ENCODE results near the gene HCN2. TPM values are rescaled to one million over a fixed set of nuclear protein-coding genes. Genes with fewer than 3 reads are reported as not detected.
"Not testable (repeated sequence)": the region's sequence is repeated elsewhere in the genome, so short reads cannot be mapped to it uniquely, and the experiment has no call there.

Gene HCN2
- total RNA-seq, 2 donors from 2014 or later = 0.17 to 0.40 TPM

- no peak overlapping the region for H3K27ac ChIP-seq
- H3K27me3 ChIP-seq = no peaks in the 10 kb centered on the region
- H3K9me3 ChIP-seq = no peaks in the 10 kb centered on the region
- TF ChIP-seq CTCF (IDR thresholded peaks at IDR 0.05) = no peak
- H3K4me3 ChIP-seq = no peak overlapping the region
- peaks cover 12% of the 10 kb centered on the region for H3K36me3 ChIP-seq
- no peaks in the 10 kb centered on the region for H3K4me1 ChIP-seq
- H3K9ac ChIP-seq (ENCODE audit: low read depth in 2 of 2, low read length in 2 of 2) = no peak overlapping the region
- intact Hi-C loops (cut with DNase I) = loop anchor here (5.0 to 10.0 kb wide), 2 partner anchors 83 to 151 kb away; partner anchors contain the start of gene RNF126
- DNase-seq = no peak
These were observed 8.1 kb upstream of the HCN2 start for GRCh38 chr19:581399-582111.

GRCh38 chr19:582497-583197 lies 7.0 kb upstream of the HCN2 start:
- no peaks in the 10 kb centered on the region for H3K4me1 ChIP-seq
- H3K9me3 ChIP-seq = no peaks in the 10 kb centered on the region
- no peak for TF ChIP-seq CTCF (IDR thresholded peaks at IDR 0.05)
- no peak overlapping the region for H3K9ac ChIP-seq (ENCODE audit: low read depth in 2 of 2, low read length in 2 of 2)
- intact Hi-C loops (cut with DNase I) = loop anchor here (5.0 to 10.0 kb wide), 2 partner anchors 82 to 150 kb away; partner anchors contain the start of gene RNF126
- peaks cover 12% of the 10 kb centered on the region for H3K36me3 ChIP-seq
- no peak overlapping the region for H3K4me3 ChIP-seq
- no peak overlapping the region for H3K27ac ChIP-seq
- no peak for DNase-seq
- no peaks in the 10 kb centered on the region for H3K27me3 ChIP-seq

- Histone ChIP-seq H3K4me3 (no peak overlapping the region), H3K9me3 (no peaks in the 10 kb centered on the region), H3K36me3 (peaks cover 12% of the 10 kb centered on the region), H3K4me1 (peaks cover 4% of the 10 kb centered on the region), H3K27me3 (peaks cover 7% of the 10 kb centered on the region), H3K27ac (no peak overlapping the region), H3K9ac (ENCODE audit: low read depth in 2 of 2, low read length in 2 of 2) (no peak overlapping the region)
- TF ChIP-seq CTCF (IDR thresholded peaks at IDR 0.05) = no peak
- DNase-seq = no peak
- intact Hi-C loops (cut with DNase I) = loop anchor here (5.0 to 10.0 kb wide), 2 partner anchors 81 to 149 kb away; partner anchors contain the start of gene RNF126
These were observed 6.3 kb upstream of the HCN2 start for GRCh38 chr19:583198-583967.

GRCh38 chr19:583968-584239 lies 5.8 kb upstream of the HCN2 start:
- no peak for DNase-seq
- no peak for TF ChIP-seq CTCF (IDR thresholded peaks at IDR 0.05)
- no peak overlapping the region for H3K9ac ChIP-seq (ENCODE audit: low read depth in 2 of 2, low read length in 2 of 2)
- H3K36me3 ChIP-seq = peaks cover 12% of the 10 kb centered on the region
- H3K27ac ChIP-seq = no peak overlapping the region
- H3K9me3 ChIP-seq = no peaks in the 10 kb centered on the region
- H3K4me3 ChIP-seq = no peak overlapping the region
- peaks cover 4% of the 10 kb centered on the region for H3K4me1 ChIP-seq
- intact Hi-C loops (cut with DNase I) = loop anchor here (5.0 to 10.0 kb wide), 2 partner anchors 81 to 148 kb away; partner anchors contain the start of gene RNF126
- peaks cover 12% of the 10 kb centered on the region for H3K27me3 ChIP-seq

- Histone ChIP-seq H3K27ac (no peak overlapping the region), H3K9me3 (no peaks in the 10 kb centered on the region), H3K4me1 (peaks cover 4% of the 10 kb centered on the region), H3K27me3 (peaks cover 18% of the 10 kb centered on the region), H3K9ac (ENCODE audit: low read depth in 2 of 2, low read length in 2 of 2) (no peak overlapping the region), H3K36me3 (peaks cover 12% of the 10 kb centered on the region), H3K4me3 (no peak overlapping the region)
- peak; percentile 80 for TF ChIP-seq CTCF (IDR thresholded peaks at IDR 0.05)
- intact Hi-C loops (cut with DNase I) = loop anchor here (5.0 to 10.0 kb wide), 2 partner anchors 80 to 148 kb away; partner anchors contain the start of gene RNF126
- no peak for DNase-seq
These were observed 5.3 kb upstream of the HCN2 start for GRCh38 chr19:584240-585001.

- not testable (repeated sequence) for H3K9ac ChIP-seq (ENCODE audit: low read depth in 2 of 2, low read length in 2 of 2); H3K9me3 ChIP-seq; H3K27ac ChIP-seq; H3K4me3 ChIP-seq; H3K4me1 ChIP-seq; DNase-seq
- Histone ChIP-seq H3K36me3 (peaks cover 11% of the 10 kb centered on the region), H3K27me3 (peaks cover 19% of the 10 kb centered on the region)
- intact Hi-C loops (cut with DNase I) = loop anchor here (10.0 kb wide), 1 partner anchor 80 kb away; the partner anchor contains the start of gene RNF126
These were observed 4.5 kb upstream of the HCN2 start for GRCh38 chr19:585146-585545.

Measured in colonic mucosa (tissue), 4 donors.